GM18861 (cell line): ENCODE data around the gene GRPEL1.

Source experiments
- ATAC-seq: cut with Tn5 transposase; IDR thresholded peaks from one replicate; pipeline ENCODE4 v1.9.1; 2021; ENCODE audit not compliant: unreplicated experiment

GRPEL1 gene

GRCh38 chr4:7025040-7025602 is 42.7 kb downstream of the GRPEL1 start:
- ATAC-seq = no peak

- no peak for ATAC-seq
These were observed 43.5 kb downstream of the GRPEL1 start for GRCh38 chr4:7024336-7024890.

GRCh38 chr4:7023901-7024300 is 44.0 kb downstream of the GRPEL1 start:
- no peak for ATAC-seq

GRCh38 chr4:7023486-7023885 is 44.4 kb downstream of the GRPEL1 start:
- ATAC-seq = no peak

GRCh38 chr4:7021930-7022664 is 45.8 kb downstream of the GRPEL1 start:
- ATAC-seq = no peak

GRCh38 chr4:7021355-7021754 is 46.5 kb downstream of the GRPEL1 start:
- ATAC-seq = no peak

GRCh38 chr4:7020856-7021255 is 47.0 kb downstream of the GRPEL1 start:
- ATAC-seq = no peak

- no peak for ATAC-seq
These were observed 47.6 kb downstream of the GRPEL1 start for GRCh38 chr4:7020290-7020689.

GRCh38 chr4:7019367-7019766 is 48.5 kb downstream of the GRPEL1 start:
- ATAC-seq = no peak

GRCh38 chr4:7018281-7018680 is 49.6 kb downstream of the GRPEL1 start:
- ATAC-seq = no peak

GRCh38 chr4:7017446-7018048 is 50.3 kb downstream of the GRPEL1 start:
- no peak for ATAC-seq

- ATAC-seq = no peak
These were observed 51.4 kb downstream of the GRPEL1 start for GRCh38 chr4:7016512-7016911.

- no peak for ATAC-seq
These were observed 51.8 kb downstream of the GRPEL1 start for GRCh38 chr4:7016086-7016485.

- no peak for ATAC-seq
These were observed 52.4 kb downstream of the GRPEL1 start for GRCh38 chr4:7015383-7016035.

GRCh38 chr4:7014815-7015214 is 53.0 kb downstream of the GRPEL1 start:
- no peak for ATAC-seq

GRCh38 chr4:7013175-7013574 is 54.7 kb downstream of the GRPEL1 start:
- no peak for ATAC-seq

GRCh38 chr4:7009564-7009963 is 58.3 kb downstream of the GRPEL1 start:
- no peak for ATAC-seq
